GM21737 (cell line): ENCODE results near the gene CCDC39.
"Not testable (repeated sequence)": the region's sequence is repeated elsewhere in the genome, so short reads cannot be mapped to it uniquely, and the experiment has no call there.

Experiments used
- ATAC-seq: cut with Tn5 transposase; IDR thresholded peaks from one replicate; pipeline ENCODE4 v1.9.1; 2021; ENCODE audit warnings: mild to moderate bottlenecking, moderate library complexity; ENCODE audit not compliant: unreplicated experiment

CCDC39 gene

GRCh38 chr3:180626844-180627243, 52.4 kb downstream of the CCDC39 start:
- peak; percentile 90 for ATAC-seq

GRCh38 chr3:180624714-180625113, 54.6 kb downstream of the CCDC39 start:
- ATAC-seq = peak; percentile 58

GRCh38 chr3:180619723-180620122, 59.6 kb downstream of the CCDC39 start:
- ATAC-seq = no peak

GRCh38 chr3:180618563-180618962, 60.7 kb downstream of the CCDC39 start:
- not testable (repeated sequence) for ATAC-seq

GRCh38 chr3:180617049-180617448, 62.2 kb downstream of the CCDC39 start:
- no peak for ATAC-seq

- no peak for ATAC-seq
These were observed 63.3 kb downstream of the CCDC39 start for GRCh38 chr3:180615954-180616353.

GRCh38 chr3:180612364-180612763, 66.9 kb downstream of the CCDC39 start:
- no peak for ATAC-seq

- no peak for ATAC-seq
These were observed 68.3 kb downstream of the CCDC39 start for GRCh38 chr3:180611006-180611405.

GRCh38 chr3:180601688-180602666, 77.3 kb downstream of the CCDC39 start, which contains the start of gene TTC14:
Gene TTC14 (plus strand): TSS chr3:180602163. CDS start chr3:180602262, 99 bp downstream.
- peak; percentile 99 for ATAC-seq

- no peak for ATAC-seq
These were observed 78.8 kb downstream of the CCDC39 start for GRCh38 chr3:180600473-180600872.

- ATAC-seq = no peak
These were observed 83.7 kb downstream of the CCDC39 start for GRCh38 chr3:180595559-180595935.

GRCh38 chr3:180594631-180595558, 84.4 kb downstream of the CCDC39 start:
- ATAC-seq = peak; percentile 77

GRCh38 chr3:180593631-180594030, 85.7 kb downstream of the CCDC39 start:
- not testable (repeated sequence) for ATAC-seq

- ATAC-seq = no peak
These were observed 88.9 kb downstream of the CCDC39 start for GRCh38 chr3:180590396-180590795.

GRCh38 chr3:180580934-180581333, 98.4 kb downstream of the CCDC39 start:
- no peak for ATAC-seq

GRCh38 chr3:180575571-180575970, 103.7 kb downstream of the CCDC39 start:
- no peak for ATAC-seq

- ATAC-seq = no peak
These were observed 107.3 kb downstream of the CCDC39 start for GRCh38 chr3:180571831-180572598.

GRCh38 chr3:180570238-180570637, 109.1 kb downstream of the CCDC39 start:
- no peak for ATAC-seq

- no peak for ATAC-seq
These were observed 114.6 kb downstream of the CCDC39 start for GRCh38 chr3:180564676-180565075.
